Small intestine (tissue), 7 donors: Measurements from ENCODE around the gene CD226. TPM values are rescaled to one million over a fixed set of nuclear protein-coding genes. Genes with fewer than 3 reads are reported as not detected.

Source experiments
- DNase-seq, 2 donors: peaks; one replicate each; pipeline versions ENCODE4 v3.0.0 to v3.0.0-alpha.2; 2013
- FAIRE-seq: peaks from 2 replicates; lab custom pipeline; 2012; peaks lifted over from hg19 to GRCh38; lab: Jason Lieb, UNC
- H3K27ac ChIP-seq, 3 donors: one replicate each; pipeline ENCODE4 v1.5.1; 2013; ENCODE audit warnings: low read length in 2 of 3, mild to moderate bottlenecking in 2 of 3, control low read depth in 1 of 3, inconsistent platforms in 1 of 3, low read depth in 1 of 3, moderate library complexity in 1 of 3
- H3K27me3 ChIP-seq, 3 donors: one replicate each; pipeline ENCODE4 v1.6.1; 2013; ENCODE audit warnings: low read length in 3 of 3, inconsistent platforms in 1 of 3; ENCODE audit not compliant: control insufficient read depth in 3 of 3, insufficient read depth in 3 of 3
- H3K36me3 ChIP-seq, 3 donors: one replicate each; pipeline ENCODE4 v1.6.1; 2013; ENCODE audit warnings: low read length in 3 of 3, inconsistent platforms in 1 of 3, low read depth in 1 of 3, mild to moderate bottlenecking in 1 of 3, moderate library complexity in 1 of 3; ENCODE audit not compliant: control insufficient read depth in 3 of 3, insufficient read depth in 2 of 3
- H3K4me1 ChIP-seq, 3 donors: one replicate each; pipeline ENCODE4 v1.6.1; 2013; ENCODE audit warnings: low read length in 2 of 3, inconsistent platforms in 1 of 3, low read depth in 1 of 3, mild to moderate bottlenecking in 1 of 3, moderate library complexity in 1 of 3; ENCODE audit not compliant: control insufficient read depth in 3 of 3, insufficient read depth in 2 of 3
- H3K4me3 ChIP-seq, 3 donors: one replicate each; pipeline ENCODE4 v1.5.1; 2013; ENCODE audit warnings: low read length in 3 of 3, control low read depth in 1 of 3, inconsistent platforms in 1 of 3, low read depth in 1 of 3, mild to moderate bottlenecking in 1 of 3, moderate library complexity in 1 of 3
- H3K9me3 ChIP-seq, 2 donors: one replicate each; pipeline ENCODE4 v1.6.1; 2013; ENCODE audit warnings: low read depth in 1 of 2, low read length in 1 of 2; ENCODE audit not compliant: control insufficient read depth in 2 of 2, insufficient read depth in 1 of 2
- WGBS, 3 donors: extraction: QIAGEN DNeasy Blood & Tissue Kit; methylation state at CpG; one replicate each; pipeline ENCODE4 v1.1.7; 2013; 5-methylcytosine and 5-hydroxymethylcytosine counted together
- polyA plus RNA-seq, 4 donors: library from polyadenylated mRNA; stranded (reverse) in 3 of 4; unstranded in 1 of 4; fragments of 200-250 nt in 3 of 4; fragments of 120-200 nt in 1 of 4; gene quantifications; one replicate each; pipeline versions ENCODE4 v1.2.1 to v1.2.3, GENCODE V29; 2013
- donor health status: healthy with polysubstance abuse.
- donor health status: control.
- donor health status: control.
- donor health status: Bipolar disorder and iron deficiency.
- donor health status: healthy.

Gene CD226
- polyA plus RNA-seq, 4 donors = 0.22 to 1.6 (median 0.74) TPM

GRCh38 chr18:69817335-69817940 lies 130.2 kb downstream of the CD226 start:
- WGBS, 3 donors = 69 to 84% (median 82%) methylated on average over 5 of the region's 5 CpGs
- FAIRE-seq (no peak), DNase-seq (no peak)

DNA sequence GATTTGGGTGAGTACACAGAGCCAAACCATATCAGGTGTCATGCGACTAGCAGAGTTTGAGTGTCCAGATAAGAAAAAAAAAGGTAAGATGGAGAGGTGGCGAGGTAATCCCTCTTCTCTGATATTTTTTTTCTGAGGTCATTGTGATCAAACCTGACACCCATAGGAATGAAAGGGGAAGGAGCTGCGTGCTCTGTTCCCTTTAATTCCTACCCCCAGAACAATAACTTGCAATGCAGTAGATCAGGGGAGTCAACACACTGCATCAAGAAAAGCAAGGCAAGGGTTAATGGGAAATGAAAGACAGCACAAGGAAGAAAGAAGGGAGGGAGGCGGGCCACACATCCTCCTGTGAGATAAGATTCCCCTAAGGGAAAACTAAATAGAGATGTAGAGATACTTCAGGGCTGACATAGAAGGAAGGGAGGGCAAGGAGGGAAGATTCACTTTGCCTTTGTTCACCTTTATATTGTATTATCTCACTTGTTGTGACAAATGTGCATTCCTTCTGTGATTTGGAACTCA lies 132.8 kb downstream of the CD226 start:
- H3K27ac ChIP-seq = no peak overlapping the region
- no peaks in the 10 kb centered on the region for H3K4me1 ChIP-seq
- no peaks in the 10 kb centered on the region for H3K9me3 ChIP-seq
- DNase-seq (no peak), FAIRE-seq (no peak)
- no peaks in the 10 kb centered on the region for H3K27me3 ChIP-seq
- 43 to 69% (median 65%) methylated on average over 4 of the region's 4 CpGs for WGBS, 3 donors
- no peak overlapping the region for H3K4me3 ChIP-seq
- H3K36me3 ChIP-seq = no peaks in the 10 kb centered on the region

More at GRCh38 chr18:69817335-69817940, 130.2 kb downstream of the CD226 start:
- Histone ChIP-seq H3K27ac (no peak overlapping the region), H3K36me3 (no peaks in the 10 kb centered on the region), H3K4me3 (no peak overlapping the region), H3K4me1 (no peaks in the 10 kb centered on the region), H3K9me3 (no peaks in the 10 kb centered on the region), H3K27me3 (no peaks in the 10 kb centered on the region)

- H3K36me3 ChIP-seq = no peaks in the 10 kb centered on the region
- H3K9me3 ChIP-seq = no peaks in the 10 kb centered on the region
- H3K27me3 ChIP-seq = no peaks in the 10 kb centered on the region
- 63 to 86% (median 79%) methylated on average over 1 of the region's 1 CpG for WGBS, 3 donors
- FAIRE-seq (no peak), DNase-seq (no peak)
- no peak overlapping the region for H3K27ac ChIP-seq
- H3K4me1 ChIP-seq = no peaks in the 10 kb centered on the region
- no peak overlapping the region for H3K4me3 ChIP-seq
Observed at GRCh38 chr18:69813559-69813958, 134.1 kb downstream of the CD226 start.

DNA sequence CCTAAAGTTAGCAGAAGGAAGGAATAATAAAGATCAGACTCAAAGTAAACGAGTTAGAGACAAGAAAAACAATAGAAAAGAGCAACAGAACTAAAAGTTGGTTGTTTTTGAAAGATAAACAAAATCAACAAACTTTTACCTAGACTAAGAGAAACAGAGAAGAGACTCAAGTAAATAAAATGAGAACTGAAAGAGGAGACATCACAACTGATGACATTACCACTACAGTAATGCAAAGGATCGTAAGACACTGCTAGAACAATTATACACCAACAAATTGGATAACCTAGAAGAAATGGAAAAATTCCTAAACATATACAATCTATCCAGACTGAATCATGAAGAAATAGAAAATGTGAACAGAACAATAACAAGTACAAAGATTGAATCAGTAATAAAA lies 139.3 kb downstream of the CD226 start:
- no peaks in the 10 kb centered on the region for H3K36me3 ChIP-seq
- FAIRE-seq = no peak
- WGBS, 3 donors = 53 to 78% (median 75%) methylated on average over 2 of the region's 2 CpGs

DNA sequence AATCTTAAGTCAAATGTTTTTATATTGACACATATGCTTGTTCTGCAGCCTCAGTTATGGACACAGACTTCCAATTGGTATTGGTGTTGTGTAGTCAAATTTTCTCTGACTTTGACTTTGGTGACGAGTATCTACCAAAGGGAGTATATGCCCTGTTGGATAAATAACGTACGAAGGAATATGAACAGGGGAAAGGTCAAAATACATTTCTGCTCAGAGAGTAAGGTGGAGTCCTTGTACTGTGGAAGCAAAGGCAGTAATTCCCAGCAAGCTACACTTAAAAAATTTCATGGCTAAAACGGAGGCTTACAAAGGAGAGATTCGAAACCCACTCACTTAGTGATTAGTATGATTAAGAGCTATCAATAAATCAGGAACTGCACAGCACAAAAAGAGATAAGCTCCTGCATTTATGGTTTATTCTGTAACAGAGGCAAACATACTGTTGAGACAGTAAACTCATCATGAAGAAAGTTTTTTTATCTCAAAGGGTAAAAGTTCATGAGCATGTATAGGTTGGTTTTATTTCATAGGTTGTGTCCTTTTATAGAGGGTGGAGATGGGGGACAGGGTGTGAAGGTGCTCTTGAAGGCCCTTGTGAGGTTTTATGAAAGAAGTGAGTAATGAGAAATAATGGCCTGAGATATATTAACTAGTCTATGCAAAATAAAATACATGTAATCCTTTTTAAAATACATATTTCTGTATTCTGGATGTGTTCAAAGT lies 142.7 kb downstream of the CD226 start:
- DNase-seq = peak; percentile 1 to 19
- no peaks in the 10 kb centered on the region for H3K27me3 ChIP-seq
- no peak for FAIRE-seq
- no peaks in the 10 kb centered on the region for H3K36me3 ChIP-seq
- WGBS, 3 donors = 22 to 61% (median 45%) methylated on average over 5 of the region's 5 CpGs
- H3K27ac ChIP-seq = no peak overlapping the region
- peaks cover 0 to 2% of the 10 kb centered on the region in 2 donors for H3K9me3 ChIP-seq
- no peaks in the 10 kb centered on the region for H3K4me1 ChIP-seq
- H3K4me3 ChIP-seq = no peak overlapping the region

More for the DNA sequence above, 139.3 kb downstream of the CD226 start:
- H3K9me3 ChIP-seq = no peaks in the 10 kb centered on the region
- no peak for DNase-seq
- no peaks in the 10 kb centered on the region for H3K27me3 ChIP-seq
- no peaks in the 10 kb centered on the region for H3K4me1 ChIP-seq
- H3K4me3 ChIP-seq = no peak overlapping the region
- H3K27ac ChIP-seq = no peak overlapping the region
